Coronary artery (tissue), 2 donors: Measurements from ENCODE around the gene DTD1.

Experiments
- DNase-seq: peaks from one replicate; pipeline ENCODE4 v3.0.0-alpha.2; 2017; ENCODE audit warnings: low spot score
- H3K27ac ChIP-seq, 2 donors: fragments of 200-600 bp; sonication (generic); one replicate each; pipeline ENCODE4 v1.5.1; 2016 to 2019
- H3K4me3 ChIP-seq: fragments of 200-600 bp; sonication (generic); 2 replicates; pipeline ENCODE4 v1.5.1; 2016; ENCODE audit warnings: mild to moderate bottlenecking, moderate library complexity
- CTCF ChIP-seq: fragments of 200-600 bp; sonication (generic); IDR thresholded peaks from one replicate; pipeline ENCODE4 v1.5.1; 2019; ENCODE audit warnings: antibody characterized with exemption

DTD1 gene

GRCh38 chr20:18585134-18585533 lies 2.7 kb upstream of the DTD1 start:
- TF ChIP-seq CTCF = no peak
- H3K4me3 ChIP-seq = no peak overlapping the region
- no peak for DNase-seq
- H3K27ac ChIP-seq = no peak overlapping the region

- Histone ChIP-seq H3K27ac (peak overlapping the region; percentile 64 to 87), H3K4me3 (peak overlapping the region; percentile 90)
- no peak for DNase-seq
- TF ChIP-seq CTCF = no peak
Measured at GRCh38 chr20:18588574-18588933, 700 bp downstream of the DTD1 start.

GRCh38 chr20:18589941-18590674 lies 2.3 kb downstream of the DTD1 start:
- TF ChIP-seq CTCF = no peak
- Histone ChIP-seq H3K27ac (no peak overlapping the region), H3K4me3 (no peak overlapping the region)
- DNase-seq = no peak

- TF ChIP-seq CTCF = no peak
- DNase-seq = no peak
- Histone ChIP-seq H3K27ac (no peak overlapping the region), H3K4me3 (no peak overlapping the region)
Measured at GRCh38 chr20:18596270-18596669, 8.4 kb downstream of the DTD1 start.

- TF ChIP-seq CTCF = no peak
- no peak overlapping the region for H3K27ac ChIP-seq
- no peak for DNase-seq
- H3K4me3 ChIP-seq = no peak overlapping the region
Measured at GRCh38 chr20:18609741-18610140, 21.9 kb downstream of the DTD1 start.

- no peak overlapping the region for H3K4me3 ChIP-seq
- TF ChIP-seq CTCF = no peak
- no peak overlapping the region for H3K27ac ChIP-seq
- DNase-seq = no peak
Measured at GRCh38 chr20:18611492-18611891, 23.6 kb downstream of the DTD1 start.

GRCh38 chr20:18613553-18613952 lies 25.7 kb downstream of the DTD1 start:
- TF ChIP-seq CTCF = no peak
- Histone ChIP-seq H3K4me3 (no peak overlapping the region), H3K27ac (no peak overlapping the region)
- no peak for DNase-seq
